PC-9 (cell line): ENCODE results near the gene SPATA6.

Experiments used
- EZH2 ChIP-seq: fragments of 200-600 bp; sonication (generic); IDR thresholded peaks from 2 replicates; pipeline ENCODE4 v1.8.0; 2017; ENCODE audit warnings: antibody characterized with exemption, low read depth
- TF ChIP-seq, protein P1 (sequence below): fragments of 200-600 bp; sonication (generic); conservative IDR thresholded peaks from 2 replicates; pipeline ENCODE4 v1.6.1; 2017; ENCODE audit warnings: mixed run types, antibody characterized with exemption, mild to moderate bottlenecking, moderate library complexity

DNA sequence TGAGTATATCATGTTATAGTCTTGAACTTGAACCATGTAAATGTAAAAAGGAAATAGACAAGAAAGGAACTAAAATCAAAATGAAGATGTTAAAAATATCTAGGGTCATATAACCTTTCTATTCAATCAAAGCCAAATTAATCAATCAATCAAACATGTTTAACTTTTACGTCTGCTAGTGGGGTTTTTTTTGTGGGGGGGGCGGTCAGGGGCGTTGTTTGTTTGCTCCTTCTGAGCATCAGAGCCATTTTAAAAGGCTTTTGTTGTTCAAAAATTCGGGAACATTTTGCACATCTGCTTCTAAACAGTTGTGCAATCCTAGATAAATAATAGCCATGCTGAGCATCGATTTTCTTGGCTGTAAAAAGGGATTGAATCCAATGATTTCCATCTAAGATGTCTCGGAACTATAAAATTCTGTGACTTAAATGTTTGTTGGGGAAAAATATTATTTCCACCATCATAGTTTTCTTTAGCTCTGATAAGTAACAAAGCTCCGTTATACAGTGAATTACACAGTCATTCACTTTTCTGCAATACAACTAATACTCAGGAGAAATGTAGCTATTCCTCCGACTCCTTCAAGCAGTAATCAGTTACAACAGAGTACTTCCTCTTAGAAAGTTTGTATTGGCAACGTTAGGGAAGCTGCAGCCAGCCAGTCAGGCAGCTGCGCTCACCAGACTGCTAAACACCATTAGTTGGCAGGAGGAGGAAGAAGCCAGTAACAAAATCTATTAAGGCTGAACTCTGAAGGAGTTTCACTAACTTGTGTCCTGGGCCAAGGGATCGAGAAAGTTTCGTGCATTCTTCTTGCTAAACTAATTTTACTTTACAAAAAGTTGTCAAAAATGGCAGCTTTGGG is 2.2 kb downstream of the SPATA6 start:
- TF ChIP-seq, protein P1, sequence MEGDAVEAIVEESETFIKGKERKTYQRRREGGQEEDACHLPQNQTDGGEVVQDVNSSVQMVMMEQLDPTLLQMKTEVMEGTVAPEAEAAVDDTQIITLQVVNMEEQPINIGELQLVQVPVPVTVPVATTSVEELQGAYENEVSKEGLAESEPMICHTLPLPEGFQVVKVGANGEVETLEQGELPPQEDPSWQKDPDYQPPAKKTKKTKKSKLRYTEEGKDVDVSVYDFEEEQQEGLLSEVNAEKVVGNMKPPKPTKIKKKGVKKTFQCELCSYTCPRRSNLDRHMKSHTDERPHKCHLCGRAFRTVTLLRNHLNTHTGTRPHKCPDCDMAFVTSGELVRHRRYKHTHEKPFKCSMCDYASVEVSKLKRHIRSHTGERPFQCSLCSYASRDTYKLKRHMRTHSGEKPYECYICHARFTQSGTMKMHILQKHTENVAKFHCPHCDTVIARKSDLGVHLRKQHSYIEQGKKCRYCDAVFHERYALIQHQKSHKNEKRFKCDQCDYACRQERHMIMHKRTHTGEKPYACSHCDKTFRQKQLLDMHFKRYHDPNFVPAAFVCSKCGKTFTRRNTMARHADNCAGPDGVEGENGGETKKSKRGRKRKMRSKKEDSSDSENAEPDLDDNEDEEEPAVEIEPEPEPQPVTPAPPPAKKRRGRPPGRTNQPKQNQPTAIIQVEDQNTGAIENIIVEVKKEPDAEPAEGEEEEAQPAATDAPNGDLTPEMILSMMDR, result no peak
- TF ChIP-seq EZH2, result no peak
